ENCODE results near the gene LGALS12. TPM values are rescaled to one million over a fixed set of nuclear protein-coding genes. Genes with fewer than 3 reads are reported as not detected.

LGALS12 gene
- total and polyA plus RNA-seq, 2 donors (not counting 1 experiment from before 2014, with no cell fraction given): 0.19 TPM; not detected in 1

GRCh38 chr11:63504933-63505586 lies 824 bp upstream of the LGALS12 start:
- Histone ChIP-seq H3K36me3 (replicated peaks in 1 of 2; ENCODE audit: control extremely low read depth in 1 of 2, control insufficient read depth in 1 of 2, extremely low read depth in 1 of 2, insufficient read depth in 2 of 2, low read length in 1 of 2) (no peaks in the 10 kb centered on the region), H3K27ac (ENCODE audit: low read length in 2 of 2) (no peak overlapping the region), H3K4me2 (replicated peaks; ENCODE audit: low read depth, low read length, poor library complexity, severe bottlenecking) (no peak overlapping the region), H3K4me3 (ENCODE audit: control extremely low read depth in 1 of 5, extremely low read depth in 1 of 5, insufficient read depth in 1 of 5, low read depth in 2 of 5, low read length in 4 of 5) (no peak overlapping the region), H3K27me3 (replicated peaks in 1 of 4; ENCODE audit: control extremely low read depth in 1 of 4, control insufficient read depth in 3 of 4, insufficient read depth in 4 of 4, low read length in 3 of 4) (peaks cover 0 to 24% (median 3%) of the 10 kb centered on the region in 4 experiments), H3K4me1 (ENCODE audit: control insufficient read depth in 2 of 2, insufficient read depth in 2 of 2, low read length in 2 of 2) (peaks cover 4 to 7% of the 10 kb centered on the region in 2 donors), H3K9me3 (ENCODE audit: control extremely low read depth in 1 of 3, control insufficient read depth in 2 of 3, insufficient read depth in 1 of 3, low read length in 2 of 3) (peaks cover 0 to 8% (median 7%) of the 10 kb centered on the region in 3 donors), H3K9ac (ENCODE audit: low read length) (no peak overlapping the region), H2AFZ (ENCODE audit: insufficient read depth, low read depth, low read length, poor library complexity, severe bottlenecking) (no peak overlapping the region), H3K79me2 (ENCODE audit: control insufficient read depth, insufficient read depth, low read length) (no peaks in the 10 kb centered on the region), H4K20me1 (ENCODE audit: control insufficient read depth, insufficient read depth, low read length, poor library complexity, severe bottlenecking) (no peaks in the 10 kb centered on the region)
- no peaks in the 10 kb centered on the region for H3K4me1 Mint-ChIP-seq
- no peak for TF ChIP-seq EZH2 (IDR thresholded peaks at IDR 0.05; ENCODE audit: borderline replicate concordance, insufficient read depth, low read depth, low read length, poor library complexity, severe bottlenecking)
- DNase-seq (no peak), ATAC-seq (ENCODE audit: low read depth) (no peak)
- peaks cover 27% of the 10 kb centered on the region for H3K27me3 Mint-ChIP-seq
- WGBS (ENCODE audit: insufficient coverage): 100% methylated on average over 1 of the region's 4 CpGs
- intact Hi-C loops (cut with micrococcal nuclease): no loop called here
- ChIA-PET POLR2A (no interaction called here), CTCF (no interaction called here)
- peaks cover 6% of the 10 kb centered on the region for H3K9me3 Mint-ChIP-seq (ENCODE audit: insufficient read depth)
- H3K4me3 Mint-ChIP-seq: no peak overlapping the region
- H3K27ac Mint-ChIP-seq: no peak overlapping the region

GRCh38 chr11:63506876-63507275 lies 992 bp downstream of the LGALS12 start:
- Histone ChIP-seq H3K4me3 (ENCODE audit: control extremely low read depth in 1 of 5, extremely low read depth in 1 of 5, insufficient read depth in 1 of 5, low read depth in 2 of 5, low read length in 4 of 5) (no peak overlapping the region), H3K27ac (ENCODE audit: low read length in 2 of 2) (no peak overlapping the region), H3K9me3 (ENCODE audit: control extremely low read depth in 1 of 3, control insufficient read depth in 2 of 3, insufficient read depth in 1 of 3, low read length in 2 of 3) (no peaks in the 10 kb centered on the region), H3K36me3 (replicated peaks in 1 of 2; ENCODE audit: control extremely low read depth in 1 of 2, control insufficient read depth in 1 of 2, extremely low read depth in 1 of 2, insufficient read depth in 2 of 2, low read length in 1 of 2) (no peaks in the 10 kb centered on the region), H3K79me2 (ENCODE audit: control insufficient read depth, insufficient read depth, low read length) (no peaks in the 10 kb centered on the region), H4K20me1 (ENCODE audit: control insufficient read depth, insufficient read depth, low read length, poor library complexity, severe bottlenecking) (no peaks in the 10 kb centered on the region), H3K4me2 (replicated peaks; ENCODE audit: low read depth, low read length, poor library complexity, severe bottlenecking) (no peak overlapping the region), H3K4me1 (ENCODE audit: control insufficient read depth in 2 of 2, insufficient read depth in 2 of 2, low read length in 2 of 2) (peaks cover 4 to 7% of the 10 kb centered on the region in 2 donors), H3K27me3 (replicated peaks in 1 of 4; ENCODE audit: control extremely low read depth in 1 of 4, control insufficient read depth in 3 of 4, insufficient read depth in 4 of 4, low read length in 3 of 4) (peaks cover 0 to 26% (median 3%) of the 10 kb centered on the region in 4 experiments), H2AFZ (ENCODE audit: insufficient read depth, low read depth, low read length, poor library complexity, severe bottlenecking) (no peak overlapping the region), H3K9ac (ENCODE audit: low read length) (no peak overlapping the region)
- no CpG with 5 or more reads among the region's 2 CpGs for WGBS (ENCODE audit: insufficient coverage)
- H3K27ac Mint-ChIP-seq: no peak overlapping the region
- TF ChIP-seq EZH2 (IDR thresholded peaks at IDR 0.05; ENCODE audit: borderline replicate concordance, insufficient read depth, low read depth, low read length, poor library complexity, severe bottlenecking): no peak
- TF ChIP-seq CTCF (IDR thresholded peaks at IDR 0.05): no peak
- intact Hi-C loops (cut with micrococcal nuclease): no loop called here
- ChIA-PET POLR2A (no interaction called here), CTCF (interaction anchor here (2.6 kb wide), 1 partner anchor 28 kb away, joined by 10 read pairs; no protein-coding TSS in a partner anchor)
- ATAC-seq (ENCODE audit: low read depth): no peak
- no peak for DNase-seq
- peaks cover 27% of the 10 kb centered on the region for H3K27me3 Mint-ChIP-seq
- no peak overlapping the region for H3K4me3 Mint-ChIP-seq
- H3K4me1 Mint-ChIP-seq: no peaks in the 10 kb centered on the region
- H3K9me3 Mint-ChIP-seq (ENCODE audit: insufficient read depth): no peaks in the 10 kb centered on the region
